GM18505 (cell line): ENCODE data around the gene KLK6.
"Not testable (repeated sequence)": the region's sequence is repeated elsewhere in the genome, so short reads cannot be mapped to it uniquely, and the experiment has no call there.

Source experiments
- ATAC-seq: cut with Tn5 transposase; IDR thresholded peaks from one replicate; pipeline ENCODE4 v1.9.1; 2021; ENCODE audit not compliant: unreplicated experiment
- POLR2A ChIP-seq: IDR thresholded peaks from 4 replicates; pipeline ENCODE4 v1.6.1; 2011; ENCODE audit warnings: borderline replicate concordance; ENCODE audit not compliant: insufficient read depth, insufficient read length; ENCODE audit errors: extremely low read depth

Gene KLK6

GRCh38 chr19:50979758-50980157, 10.4 kb upstream of the KLK6 start:
- TF ChIP-seq POLR2A = no peak
- no peak for ATAC-seq

GRCh38 chr19:50978772-50979390, 9.5 kb upstream of the KLK6 start:
- TF ChIP-seq POLR2A = no peak
- no peak for ATAC-seq

- TF ChIP-seq POLR2A = no peak
Observed at GRCh38 chr19:50977626-50978025, 8.2 kb upstream of the KLK6 start.

GRCh38 chr19:50975766-50976165, 6.4 kb upstream of the KLK6 start:
- ATAC-seq = no peak
- no peak for TF ChIP-seq POLR2A

More at GRCh38 chr19:50977626-50978025, 8.2 kb upstream of the KLK6 start:
- ATAC-seq = no peak

GRCh38 chr19:50974702-50975556, 5.5 kb upstream of the KLK6 start:
- TF ChIP-seq POLR2A = no peak

GRCh38 chr19:50972795-50973376, 3.5 kb upstream of the KLK6 start:
- no peak for ATAC-seq
- TF ChIP-seq POLR2A = no peak

More at GRCh38 chr19:50974702-50975556, 5.5 kb upstream of the KLK6 start:
- no peak for ATAC-seq

- not testable (repeated sequence) for ATAC-seq
Observed at GRCh38 chr19:50969810-50970209, 419 bp upstream of the KLK6 start.

GRCh38 chr19:50968716-50969412, 527 bp downstream of the KLK6 start:
- no peak for TF ChIP-seq POLR2A
- no peak for ATAC-seq

GRCh38 chr19:50967929-50968715, 1.3 kb downstream of the KLK6 start:
- TF ChIP-seq POLR2A = no peak
- ATAC-seq = no peak

GRCh38 chr19:50964266-50964665, 5.1 kb downstream of the KLK6 start:
- TF ChIP-seq POLR2A = no peak

GRCh38 chr19:50963381-50963780, 6.0 kb downstream of the KLK6 start:
- ATAC-seq = no peak

More at GRCh38 chr19:50964266-50964665, 5.1 kb downstream of the KLK6 start:
- ATAC-seq = no peak

GRCh38 chr19:50962245-50962644, 7.1 kb downstream of the KLK6 start:
- ATAC-seq = no peak
- no peak for TF ChIP-seq POLR2A

More at GRCh38 chr19:50963381-50963780, 6.0 kb downstream of the KLK6 start:
- no peak for TF ChIP-seq POLR2A

GRCh38 chr19:50959731-50960500, 9.5 kb downstream of the KLK6 start:
- no peak for TF ChIP-seq POLR2A
- ATAC-seq = no peak

- ATAC-seq = no peak
- TF ChIP-seq POLR2A = no peak
Observed at GRCh38 chr19:50957587-50957986, 11.8 kb downstream of the KLK6 start.
